Activated CD4-positive, CD25-positive, alpha-beta regulatory T cell treated with anti-CD3 and anti-CD28 coated beads, Interleukin-2, amount 50 U/mL, for 72 hours (primary cell): Measurements from ENCODE around the gene ATOH8.
A peak's percentile ranks its signal among the peaks of the same experiment; 100 is the strongest.

Experiments
- DNase-seq: peaks from one replicate; pipeline ENCODE4 v3.0.0; 2021

ATOH8 gene

GRCh38 chr2:85719609-85720240 is 34.1 kb upstream of the ATOH8 start:
- no peak for DNase-seq

GRCh38 chr2:85720533-85720932 is 33.3 kb upstream of the ATOH8 start:
- no peak for DNase-seq

DNA sequence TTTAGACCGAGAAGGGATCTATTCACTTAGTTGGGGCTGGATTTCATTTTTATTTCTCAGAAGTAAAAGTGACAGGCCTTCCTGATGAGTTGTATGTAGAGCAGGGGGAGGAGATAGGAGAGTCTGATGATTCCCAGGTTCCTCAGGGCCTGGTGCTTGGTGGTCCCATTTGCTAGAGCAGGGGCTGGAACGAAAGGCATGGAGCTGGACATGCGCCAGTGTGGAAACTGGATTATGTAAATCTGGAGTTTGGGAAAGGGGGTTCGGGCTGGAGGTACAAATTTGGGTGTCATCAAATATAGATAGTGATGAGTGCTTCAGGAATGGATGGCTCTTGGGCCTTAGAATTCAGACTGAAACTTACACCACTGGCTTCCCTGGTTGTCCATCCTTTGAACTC is 32.1 kb upstream of the ATOH8 start:
- no peak for DNase-seq

GRCh38 chr2:85722519-85722918 is 31.3 kb upstream of the ATOH8 start:
- DNase-seq = no peak

DNA sequence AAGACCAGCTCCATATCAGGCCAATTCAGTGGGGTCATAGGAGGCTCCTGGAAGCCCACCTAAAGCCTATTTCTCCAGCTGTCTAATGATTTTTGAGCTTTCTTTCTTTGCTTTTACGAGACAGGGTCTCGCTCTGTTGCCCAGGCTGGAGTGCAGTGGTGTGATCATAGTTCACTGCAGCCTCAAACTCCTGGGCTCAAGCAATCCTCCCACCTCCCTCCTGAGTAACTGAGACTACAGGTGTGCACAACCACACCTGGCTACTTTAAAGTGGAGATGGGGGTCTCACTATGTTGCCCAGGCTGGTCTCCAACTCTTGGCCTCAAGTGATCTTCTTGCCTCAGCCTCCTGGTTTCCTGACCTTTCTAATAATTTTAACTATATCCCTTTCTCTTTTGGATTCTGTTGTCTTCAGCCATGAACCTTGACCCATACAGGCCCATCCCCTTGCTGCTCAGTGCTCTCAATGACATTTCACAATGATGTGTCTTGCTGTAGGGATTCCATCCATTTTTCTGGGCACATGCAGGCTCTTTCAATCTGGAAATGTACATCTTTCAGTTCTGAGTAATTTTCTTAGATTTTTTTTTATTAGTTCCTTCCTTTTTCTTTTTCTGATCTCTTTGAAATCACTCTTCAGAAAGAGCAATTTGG is 30.0 kb upstream of the ATOH8 start:
- no peak for DNase-seq

DNA sequence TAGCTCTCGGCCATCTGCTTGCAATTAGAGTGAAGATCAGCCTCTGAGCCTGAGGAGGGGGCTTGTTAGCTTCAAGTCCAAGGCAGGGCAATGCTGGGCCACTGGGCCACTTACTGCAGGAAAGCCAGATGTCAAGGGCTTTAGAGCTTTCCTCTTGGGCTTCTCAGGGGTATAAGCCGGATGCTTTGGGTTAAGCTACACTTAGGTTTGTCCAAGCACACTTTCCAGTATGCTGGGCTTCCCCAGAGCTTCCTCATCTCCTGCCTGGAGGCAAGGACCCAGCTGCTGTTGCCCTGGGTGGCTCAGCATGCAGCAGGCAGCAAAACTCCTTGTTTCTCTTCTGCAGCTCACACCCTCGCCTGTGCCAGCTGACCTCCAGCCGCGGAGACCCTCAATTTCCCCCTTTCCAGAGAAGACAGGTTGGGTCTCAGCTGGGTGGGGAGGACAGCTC is 29.0 kb upstream of the ATOH8 start:
- DNase-seq = no peak

DNA sequence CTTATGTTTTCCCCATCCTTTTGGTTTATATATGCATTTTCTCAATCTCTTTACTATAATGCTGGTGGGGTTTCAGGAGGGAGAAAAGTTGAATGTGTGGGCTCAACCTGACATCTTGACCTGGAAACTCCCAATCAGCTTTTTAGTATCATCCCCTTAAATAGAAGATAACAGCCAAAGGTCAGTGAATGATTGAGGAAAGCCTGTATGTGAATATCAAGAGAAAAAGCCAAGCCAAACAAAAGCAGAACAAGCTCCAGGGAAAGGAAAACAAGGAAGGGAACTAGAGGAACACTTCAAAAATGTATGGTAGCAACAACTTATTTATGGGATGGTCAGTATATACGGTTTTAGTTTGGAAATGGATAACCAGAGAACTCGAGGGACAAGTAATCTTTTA is 28.3 kb upstream of the ATOH8 start:
- DNase-seq = no peak

GRCh38 chr2:85727798-85728197 is 26.0 kb upstream of the ATOH8 start:
- no peak for DNase-seq

DNA sequence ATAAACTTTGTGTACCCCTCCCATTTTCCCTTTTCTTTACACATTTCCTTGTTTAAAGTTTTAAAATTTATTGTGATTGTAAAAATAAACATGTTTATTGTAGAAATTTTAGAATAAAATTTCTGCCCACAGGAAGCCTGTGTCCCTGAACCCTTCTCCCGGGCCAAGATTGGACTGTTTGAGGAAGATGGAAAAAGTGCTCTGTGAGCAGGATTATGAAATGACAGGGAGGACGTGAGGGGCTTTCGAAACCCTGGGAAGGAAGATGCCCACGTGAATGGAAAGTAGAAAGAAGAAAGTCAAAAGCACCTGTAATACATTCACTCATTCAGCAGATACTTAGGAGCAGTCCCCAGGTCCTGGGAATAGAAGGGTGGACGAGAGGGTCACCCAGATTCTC is 25.4 kb upstream of the ATOH8 start:
- DNase-seq = no peak

DNA sequence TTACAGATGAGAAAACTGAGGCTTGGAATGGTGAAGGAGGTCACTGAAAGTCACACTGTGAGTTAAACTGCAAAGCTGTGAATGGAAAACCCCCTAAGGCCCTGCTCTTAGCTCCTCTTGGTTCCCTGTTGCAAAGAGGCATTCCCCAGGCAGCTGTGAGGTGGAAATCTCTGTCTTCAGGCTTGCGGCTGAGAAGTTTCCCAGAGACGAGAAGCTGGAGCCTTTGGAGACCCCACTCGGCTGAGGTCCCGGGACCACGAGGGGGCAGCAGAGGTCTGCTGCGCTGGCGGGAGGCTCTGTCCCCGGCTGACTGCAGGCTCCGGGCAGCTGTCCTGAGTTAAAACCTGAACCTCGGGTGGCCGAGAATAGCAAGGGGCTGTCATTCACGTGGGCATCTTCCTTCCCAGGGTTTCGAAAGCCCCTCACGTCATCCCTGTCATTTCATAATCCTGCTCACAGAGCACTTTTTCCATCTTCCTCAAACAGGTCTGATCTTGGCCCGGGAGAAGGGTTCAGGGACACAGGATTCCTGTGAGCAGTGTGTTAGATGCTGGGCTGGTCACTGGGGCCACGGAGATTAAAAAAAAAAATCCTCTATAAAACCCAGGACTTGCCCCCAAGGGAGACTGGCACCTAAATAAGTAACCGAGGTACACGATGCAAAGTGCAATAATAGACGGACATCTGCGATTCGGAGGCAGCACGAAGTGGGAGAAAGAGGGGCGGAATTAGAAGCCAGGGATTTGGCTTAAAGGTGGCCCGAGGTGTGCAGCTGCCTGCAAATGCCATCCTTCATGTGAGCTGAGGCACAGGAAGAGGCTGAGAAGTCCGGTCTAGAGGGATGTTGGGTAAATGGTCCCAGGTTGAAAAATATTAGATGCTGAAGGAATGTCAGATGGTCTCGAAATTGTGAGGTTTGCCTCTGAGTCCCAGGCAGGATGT is 24.6 kb upstream of the ATOH8 start:
- DNase-seq = peak; percentile 79

GRCh38 chr2:85729825-85730510 is 23.8 kb upstream of the ATOH8 start:
- DNase-seq = no peak

GRCh38 chr2:85730686-85731230 is 23.0 kb upstream of the ATOH8 start:
- no peak for DNase-seq

- no peak for DNase-seq
Measured at GRCh38 chr2:85731606-85732005, 22.2 kb upstream of the ATOH8 start.

DNA sequence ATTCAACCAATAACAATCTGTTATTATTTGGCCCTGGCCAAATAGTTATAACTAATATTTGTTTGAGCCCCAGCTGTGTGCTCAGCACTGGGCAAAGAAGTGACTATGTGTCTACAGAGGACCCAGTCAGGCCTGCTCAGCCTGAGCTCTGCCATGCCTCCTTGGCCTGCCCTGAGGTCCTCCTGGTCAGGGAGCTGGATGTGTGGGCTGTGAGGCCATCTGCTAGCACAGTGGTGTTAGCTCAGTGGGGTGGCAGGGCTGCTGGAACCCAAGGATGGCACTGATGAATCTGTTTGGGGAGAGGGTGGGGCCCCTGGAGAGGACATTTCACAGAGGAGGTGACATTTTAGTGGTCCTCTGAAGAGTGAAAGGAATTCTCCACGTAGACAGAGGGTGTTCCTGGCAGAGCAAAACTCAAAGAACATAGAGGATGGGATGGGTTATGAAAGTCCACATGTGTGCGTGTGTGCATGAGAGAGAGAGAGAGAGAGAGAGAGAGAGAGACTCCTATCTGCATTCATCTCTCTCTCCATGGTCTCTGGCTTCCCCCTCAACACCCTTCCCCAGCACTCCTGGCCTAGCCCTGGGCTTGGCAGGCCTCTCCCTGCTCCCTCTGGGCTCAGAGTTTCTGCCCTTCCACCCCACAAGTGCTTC is 21.2 kb upstream of the ATOH8 start:
- DNase-seq = no peak

DNA sequence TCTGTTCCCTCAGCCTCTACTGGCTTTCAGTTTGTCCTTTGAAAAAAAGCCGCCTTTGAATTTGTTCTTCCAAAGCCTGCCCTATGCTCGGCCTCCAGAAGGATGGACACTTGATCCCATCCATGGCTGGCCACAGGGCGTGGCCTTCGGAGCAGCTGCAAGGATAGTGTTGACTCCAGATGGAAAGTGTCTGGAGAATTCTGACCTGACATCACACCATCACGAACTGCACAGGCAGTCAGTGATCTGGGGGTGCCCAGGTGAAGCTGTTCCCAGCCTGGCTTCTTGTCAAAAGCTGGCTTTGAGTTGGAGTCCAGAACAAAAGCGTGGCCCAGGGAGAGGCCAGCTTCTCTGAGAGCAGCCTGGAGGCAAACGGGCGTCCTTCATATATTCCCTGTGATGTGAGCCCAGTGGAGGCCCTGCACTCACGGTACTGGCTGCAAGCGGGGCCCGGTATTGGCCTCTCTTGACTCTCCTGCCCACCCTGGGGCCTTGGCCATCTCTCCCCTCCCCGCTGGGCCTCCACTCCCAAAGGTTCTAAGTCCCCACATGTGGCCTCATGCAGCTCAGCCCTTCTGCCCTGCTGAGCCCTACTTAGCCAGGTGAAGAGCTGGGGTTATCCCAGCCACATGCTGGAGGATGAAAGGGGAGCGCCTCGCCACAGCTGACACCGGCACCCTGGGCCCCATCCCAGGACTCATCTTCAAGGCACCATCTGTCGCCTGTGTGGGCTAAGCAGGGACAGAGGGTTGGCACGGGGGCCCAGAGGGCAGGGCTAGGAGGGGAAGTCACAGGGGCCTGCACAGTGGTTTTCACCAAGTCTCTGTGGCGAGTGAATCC is 20.4 kb upstream of the ATOH8 start:
- no peak for DNase-seq

DNA sequence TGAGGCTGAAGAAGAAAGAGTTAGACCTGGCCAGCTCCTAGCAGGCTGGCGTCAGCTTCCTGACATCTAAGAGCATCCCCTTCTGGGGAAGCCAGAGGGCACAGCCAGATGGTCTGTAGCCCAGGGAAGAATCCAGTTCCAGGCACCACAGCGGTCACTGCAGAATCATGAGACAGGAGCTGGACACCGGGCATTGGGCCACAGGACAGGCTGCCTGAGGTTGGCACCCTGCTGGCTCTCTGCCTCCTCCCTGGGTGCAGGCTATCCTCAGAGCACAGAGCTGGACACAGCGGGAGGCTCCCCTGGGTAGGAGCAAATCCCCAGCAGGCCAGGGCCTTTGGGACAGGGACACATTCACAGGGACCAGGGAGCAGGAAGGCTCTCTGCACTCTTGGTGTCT is 19.8 kb upstream of the ATOH8 start:
- DNase-seq = no peak

DNA sequence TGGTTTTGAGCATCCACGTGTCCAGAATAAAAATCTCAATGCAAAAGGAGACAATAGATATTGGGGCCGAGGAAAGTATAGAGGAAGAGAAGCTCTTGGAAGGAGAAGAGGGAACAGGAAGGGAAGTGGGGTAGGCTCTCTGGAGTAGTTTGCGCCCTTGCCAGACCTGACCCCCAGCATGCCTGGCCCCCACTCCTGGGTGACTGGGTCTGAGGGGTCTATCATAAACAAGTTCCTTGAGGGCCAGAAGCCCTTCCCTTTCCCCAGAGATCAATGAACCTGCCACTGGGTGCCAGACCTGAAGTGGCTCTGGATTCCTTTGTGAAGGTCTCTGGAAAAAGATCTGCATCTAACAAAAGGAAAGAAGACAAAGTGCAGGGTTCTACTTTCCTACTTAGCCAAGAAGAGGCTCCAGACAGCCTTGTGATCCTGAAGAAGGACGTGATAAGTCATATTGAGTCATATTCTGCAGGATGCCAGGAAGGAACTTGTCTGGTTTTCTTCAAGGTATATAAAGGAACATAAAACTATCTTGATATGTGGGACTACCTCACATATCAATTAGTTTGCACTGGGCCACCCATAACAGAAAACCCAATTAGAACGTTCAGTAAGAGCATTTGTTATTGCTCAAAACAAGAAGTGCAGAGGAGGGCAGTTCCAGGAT is 18.7 kb upstream of the ATOH8 start:
- DNase-seq = no peak

DNA sequence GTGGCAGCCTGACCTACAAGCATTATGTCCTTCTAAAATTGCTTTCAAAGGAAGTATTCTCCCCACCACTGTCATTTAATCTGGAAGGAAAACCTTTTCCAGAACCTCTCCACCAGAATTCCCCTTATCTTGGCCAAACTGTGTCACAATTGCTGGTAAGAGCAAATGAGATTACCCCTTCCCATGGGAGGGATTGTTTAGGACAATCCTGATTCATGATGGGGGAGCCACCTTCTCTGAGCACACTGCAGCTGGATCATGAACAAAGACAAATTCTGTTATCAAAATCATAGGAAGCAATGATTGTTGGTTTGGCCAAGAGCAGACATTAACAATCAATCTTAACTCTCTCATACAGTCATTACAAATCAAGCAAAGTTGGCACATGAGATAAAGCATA is 18.1 kb upstream of the ATOH8 start:
- DNase-seq = no peak

DNA sequence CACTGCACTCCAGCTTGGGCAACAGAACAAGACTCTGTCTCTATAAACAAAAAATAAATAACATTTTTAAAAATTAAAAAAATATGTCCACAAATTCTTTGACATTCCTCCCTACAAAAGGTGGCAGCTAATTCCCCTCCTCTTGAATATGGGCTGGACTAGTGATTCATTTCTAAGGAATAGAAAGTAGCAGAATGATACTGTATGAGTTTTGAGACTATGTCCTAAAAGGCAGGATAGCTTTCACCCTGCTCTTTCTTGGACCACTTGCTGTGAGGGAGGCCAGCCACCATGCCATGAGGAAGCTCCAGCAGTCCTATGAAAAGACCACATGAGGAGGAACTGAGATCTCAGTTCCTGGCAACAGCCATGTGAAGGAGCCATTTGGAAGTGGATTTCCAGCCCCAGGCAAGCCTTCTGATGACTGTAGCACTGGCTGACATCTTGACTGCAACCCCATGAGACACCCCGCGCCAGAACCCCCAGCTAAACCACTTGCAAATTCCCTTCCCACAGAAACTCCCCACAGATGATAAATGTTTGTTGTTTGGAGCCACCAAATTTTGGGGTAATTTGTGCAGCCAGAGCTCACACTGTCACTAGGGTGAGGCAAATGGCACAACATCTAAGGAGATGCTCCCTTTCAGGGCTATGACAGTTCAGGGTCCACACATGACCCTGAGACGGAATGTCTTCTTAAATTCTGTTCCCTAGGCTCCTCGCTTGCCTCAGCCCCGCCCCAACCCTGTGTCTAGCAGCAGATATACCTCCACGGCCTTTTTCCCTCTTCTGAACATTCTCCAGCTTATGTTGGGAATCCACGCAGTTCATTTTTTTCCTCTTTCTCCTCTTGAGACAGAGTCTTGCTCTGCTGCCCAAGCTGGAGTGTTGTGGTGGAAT is 17.1 kb upstream of the ATOH8 start:
- DNase-seq = no peak

DNA sequence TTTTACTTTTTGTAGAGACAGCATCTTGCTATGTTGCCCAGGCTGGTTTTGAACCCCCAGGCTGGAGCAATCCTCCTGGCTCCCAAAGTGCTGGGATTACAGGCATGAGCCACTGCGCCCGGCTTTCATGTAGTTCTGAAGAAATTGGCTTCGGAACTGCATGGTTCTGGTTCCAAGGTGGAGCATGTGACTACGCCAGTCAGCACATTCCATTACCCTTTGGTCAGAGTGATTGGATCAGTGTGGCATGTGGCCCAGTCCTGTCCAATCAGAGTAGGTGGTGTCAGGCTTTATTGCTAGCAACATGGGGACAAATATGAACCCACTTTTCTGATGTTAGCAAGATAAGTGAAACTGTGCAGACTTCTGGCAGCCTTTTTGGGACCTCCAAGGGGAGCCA is 16.3 kb upstream of the ATOH8 start:
- DNase-seq = no peak
